T-helper 1 cell treated with Interleukin-12 subunit alpha and Interleukin-12 subunit beta and Interleukin-4 antibody, amounts not matched to agents 30 ng/mL and 1 ng/mL, for 36 hours (primary cell): ENCODE measurements around the gene EML4. TPM values are rescaled to one million over a fixed set of nuclear protein-coding genes. Genes with fewer than 3 reads are reported as not detected.

ENCODE experiments used
- intact Hi-C: fragments of 100-400 bp; cut with micrococcal nuclease; formaldehyde crosslinking; loops from one replicate; pipeline ENCODE4 v1.15.1; 2024
- total RNA-seq: library from RNA; stranded (reverse); gene quantifications from 2 replicates; pipeline ENCODE4 v1.2.3, GENCODE V29; 2022

EML4 gene
- total RNA-seq, 1 donor from 2014 or later, result 108 TPM

- intact Hi-C loops, result loop anchor here (5.0 kb wide), 1 partner anchor 58 kb away; no protein-coding TSS in a partner anchor
Measured at GRCh38 chr2:42249887-42250286, 80.7 kb downstream of the EML4 start.

- intact Hi-C loops, result no loop called here
Measured at GRCh38 chr2:42250925-42251324, 81.8 kb downstream of the EML4 start.

DNA sequence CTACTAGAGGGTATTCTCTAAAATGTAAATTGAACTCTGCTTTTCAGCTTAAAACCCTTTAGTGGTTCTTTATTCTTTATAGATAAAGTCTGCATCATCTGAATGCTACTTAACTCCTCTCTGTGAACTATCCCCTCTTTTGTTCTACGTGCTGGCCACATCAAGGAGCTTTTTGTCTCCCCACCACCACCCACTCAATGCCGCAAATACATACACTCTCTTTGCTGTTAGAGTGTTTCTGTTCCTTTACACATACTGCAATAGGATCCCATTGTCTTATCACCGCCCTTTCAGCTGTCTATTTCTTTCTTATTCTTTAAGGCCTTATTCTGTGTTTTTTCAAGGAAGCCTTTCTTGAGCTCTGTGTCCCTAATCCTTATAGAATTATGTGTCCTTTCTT, 83.3 kb downstream of the EML4 start:
- intact Hi-C loops, result no loop called here

DNA sequence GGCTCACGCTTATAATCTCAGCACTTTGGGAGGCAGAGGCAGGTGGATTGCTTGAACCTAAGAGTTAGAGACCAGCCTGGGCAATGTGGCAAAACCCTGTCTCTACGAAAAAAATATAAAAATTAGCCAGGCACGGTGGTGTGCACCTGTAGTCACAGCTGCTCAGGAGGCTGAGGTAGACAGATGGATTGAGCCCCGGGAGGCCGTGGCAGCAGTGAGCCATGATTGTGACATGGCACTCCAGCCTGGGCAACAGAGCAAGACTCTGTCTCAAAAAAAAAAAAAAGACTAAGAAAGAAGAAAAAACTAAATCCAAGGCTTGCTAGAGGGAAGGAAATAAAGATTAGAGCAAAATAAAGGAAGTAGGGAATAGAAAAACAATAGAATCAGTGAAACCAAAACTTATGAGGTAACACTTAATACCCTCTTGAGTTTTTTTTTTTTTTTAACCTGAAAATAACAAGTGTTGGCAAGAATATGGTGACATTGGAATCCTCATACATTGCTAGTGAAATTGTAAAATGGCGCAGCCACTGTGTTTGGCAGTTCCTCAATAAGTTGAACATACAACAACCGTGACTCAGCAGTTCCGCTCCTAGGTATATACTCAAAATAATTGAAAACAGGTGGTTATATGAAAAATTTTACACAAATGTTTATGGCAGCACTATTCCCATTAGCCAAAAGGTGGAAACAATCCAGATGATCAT, 85.2 kb downstream of the EML4 start:
- intact Hi-C loops, result no loop called here

- intact Hi-C loops, result loop anchor here (2.0 kb wide), 1 partner anchor 14 kb away; no protein-coding TSS in a partner anchor
Measured at GRCh38 chr2:42256505-42256904, 87.4 kb downstream of the EML4 start.

GRCh38 chr2:42261518-42262195, 92.5 kb downstream of the EML4 start:
- intact Hi-C loops, result no loop called here

DNA sequence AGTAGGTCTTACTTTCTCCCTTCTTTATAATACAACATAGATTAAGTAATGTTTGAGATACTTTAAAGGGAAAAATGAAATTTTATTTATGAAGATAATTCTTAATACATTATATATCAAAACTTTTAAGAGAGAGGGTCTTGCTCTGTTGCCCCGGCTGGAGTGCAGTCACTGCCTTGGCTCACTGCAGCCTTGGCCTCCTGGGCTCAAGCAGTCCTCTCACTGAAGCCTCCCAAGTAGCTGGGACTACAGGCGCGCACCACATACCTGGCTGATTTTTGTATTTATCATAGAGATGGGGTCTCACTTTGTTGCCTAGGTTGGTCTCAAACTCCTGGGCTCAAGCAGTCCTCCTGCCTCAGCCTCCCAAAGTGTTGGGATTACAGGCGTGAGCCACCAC, 97.1 kb downstream of the EML4 start:
- intact Hi-C loops, result no loop called here

GRCh38 chr2:42267530-42267929, 98.4 kb downstream of the EML4 start:
- intact Hi-C loops, result no loop called here

GRCh38 chr2:42268528-42269151, 99.5 kb downstream of the EML4 start:
- intact Hi-C loops, result no loop called here

GRCh38 chr2:42270757-42271156, 101.6 kb downstream of the EML4 start:
- intact Hi-C loops, result loop anchor here (2.0 kb wide), 1 partner anchor 14 kb away; no protein-coding TSS in a partner anchor

GRCh38 chr2:42271246-42271645, 102.1 kb downstream of the EML4 start:
- intact Hi-C loops, result loop anchor here (2.0 kb wide), 1 partner anchor 14 kb away; no protein-coding TSS in a partner anchor

DNA sequence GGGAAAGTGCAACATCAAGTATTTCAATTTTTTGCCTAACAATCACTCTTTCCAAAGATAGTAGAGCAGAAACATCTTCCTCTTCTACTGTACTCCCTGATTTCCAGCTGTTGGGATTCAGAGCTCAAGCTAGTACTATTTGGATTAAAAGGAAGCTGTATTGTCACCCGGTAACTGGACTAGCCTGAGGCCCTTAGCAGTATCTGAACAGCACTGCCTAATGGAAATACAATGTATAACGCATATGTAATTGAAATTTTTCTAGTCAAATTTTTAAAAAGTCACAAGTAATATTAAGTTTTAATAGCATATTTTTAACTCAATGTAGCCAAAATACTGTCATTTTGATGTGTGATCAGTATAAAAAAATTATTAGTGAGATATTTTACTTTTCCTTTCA, 105.7 kb downstream of the EML4 start:
- intact Hi-C loops, result no loop called here

DNA sequence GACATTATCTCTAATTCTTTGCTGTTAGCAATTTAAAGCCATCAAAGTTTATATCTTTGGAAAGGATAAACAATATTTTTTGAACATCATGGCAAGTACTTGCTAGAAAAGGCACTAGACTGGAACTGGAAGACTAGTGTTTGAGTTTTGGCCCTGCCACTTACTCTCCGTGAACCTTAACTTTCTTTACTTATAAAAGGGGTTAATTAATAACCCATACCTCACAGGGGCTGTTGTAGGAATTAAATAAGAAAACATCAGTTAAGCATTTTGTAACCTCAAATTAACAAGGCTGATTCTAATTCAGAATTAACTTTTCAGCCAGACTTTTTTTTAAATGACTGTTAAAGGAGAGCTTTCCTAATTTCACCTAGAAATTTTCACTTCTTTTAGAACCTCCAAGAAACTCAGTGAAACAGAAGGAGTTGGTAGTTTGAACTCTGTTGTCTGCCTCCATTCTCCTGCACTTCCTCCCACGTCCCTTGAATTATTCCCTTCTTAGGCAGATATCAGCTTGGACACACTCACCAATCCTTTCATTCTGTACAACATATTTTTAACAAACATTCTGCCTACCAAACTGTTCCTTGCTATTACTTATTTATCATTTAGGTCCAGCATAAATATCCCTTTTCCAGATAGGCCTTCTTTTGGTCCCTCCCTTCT, 112.4 kb downstream of the EML4 start:
- intact Hi-C loops, result no loop called here

GRCh38 chr2:42284019-42284418, 114.9 kb downstream of the EML4 start:
- intact Hi-C loops, result no loop called here

DNA sequence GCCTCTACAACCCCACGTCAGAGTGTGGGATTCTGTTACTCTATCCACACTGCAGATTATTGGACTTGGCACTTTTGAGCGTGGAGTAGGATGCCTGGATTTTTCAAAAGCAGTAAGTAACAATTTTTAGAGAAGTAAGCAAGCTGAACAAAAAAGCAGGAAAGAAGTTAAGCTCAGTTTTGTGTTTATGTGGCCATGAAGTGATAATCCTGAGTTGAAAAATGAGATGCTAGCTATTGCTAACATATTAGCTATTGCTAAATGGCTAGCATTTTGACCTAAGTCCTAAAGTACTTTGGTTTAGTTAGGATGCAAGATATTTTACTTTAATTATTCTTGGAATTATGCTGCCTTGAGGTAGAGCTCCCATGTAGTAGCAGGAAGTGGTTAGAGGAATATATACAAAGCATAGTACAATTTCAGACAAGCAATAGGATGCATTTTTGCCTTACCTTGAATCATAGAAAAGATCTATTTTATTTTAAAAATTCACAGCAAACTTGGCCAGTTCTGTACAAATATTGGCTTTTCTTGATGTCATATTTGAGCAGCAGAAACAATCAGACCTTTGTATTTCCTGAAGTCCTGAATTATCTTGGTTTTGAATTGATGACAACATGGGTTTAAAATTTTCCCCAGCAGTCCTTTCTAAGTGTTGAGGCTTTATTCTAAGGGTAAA, 117.3 kb downstream of the EML4 start:
- intact Hi-C loops, result no loop called here

- intact Hi-C loops, result loop anchor here (1.0 kb wide), 1 partner anchor 8 kb away; no protein-coding TSS in a partner anchor
Measured at GRCh38 chr2:42288811-42289210, 119.7 kb downstream of the EML4 start.

DNA sequence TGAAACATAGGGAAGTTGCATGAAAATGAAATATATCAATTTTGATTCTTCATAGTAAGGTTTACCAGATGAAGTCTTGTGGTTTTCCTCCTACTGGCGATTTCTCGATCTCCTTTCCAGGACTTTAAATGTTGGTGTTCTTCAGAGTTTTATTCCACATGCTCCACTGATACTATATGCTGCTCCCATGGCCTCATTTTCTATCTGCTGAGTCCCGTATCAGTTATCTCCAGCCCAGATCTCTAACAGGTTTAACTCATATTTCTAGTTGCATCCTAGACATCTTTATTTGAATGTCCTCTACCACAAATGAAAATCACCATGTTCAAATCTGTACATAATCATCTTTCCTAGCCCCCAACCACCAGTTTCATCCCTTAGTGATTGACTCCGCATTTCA, 120.1 kb downstream of the EML4 start:
- intact Hi-C loops, result no loop called here

DNA sequence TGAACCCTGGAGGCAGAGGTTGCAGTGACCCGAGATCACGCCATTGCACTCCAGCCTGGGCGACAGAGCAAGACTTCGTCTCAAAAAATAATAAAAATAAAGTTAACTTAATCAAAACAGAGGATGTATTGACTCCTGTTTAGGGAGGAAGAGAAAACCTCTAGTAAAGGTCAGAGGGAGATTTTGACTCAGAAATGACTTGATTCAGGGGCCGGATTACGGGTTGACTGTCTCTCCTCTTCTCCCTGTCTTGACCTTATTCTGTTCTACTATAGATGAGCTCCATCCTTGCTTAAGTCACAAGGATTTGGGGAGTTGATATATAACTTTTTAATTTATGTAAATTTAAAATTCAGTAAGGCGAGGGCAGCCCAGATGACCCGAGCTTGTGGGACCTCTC, 120.9 kb downstream of the EML4 start:
- intact Hi-C loops, result no loop called here

GRCh38 chr2:42293019-42293418, 123.9 kb downstream of the EML4 start:
- intact Hi-C loops, result no loop called here

DNA sequence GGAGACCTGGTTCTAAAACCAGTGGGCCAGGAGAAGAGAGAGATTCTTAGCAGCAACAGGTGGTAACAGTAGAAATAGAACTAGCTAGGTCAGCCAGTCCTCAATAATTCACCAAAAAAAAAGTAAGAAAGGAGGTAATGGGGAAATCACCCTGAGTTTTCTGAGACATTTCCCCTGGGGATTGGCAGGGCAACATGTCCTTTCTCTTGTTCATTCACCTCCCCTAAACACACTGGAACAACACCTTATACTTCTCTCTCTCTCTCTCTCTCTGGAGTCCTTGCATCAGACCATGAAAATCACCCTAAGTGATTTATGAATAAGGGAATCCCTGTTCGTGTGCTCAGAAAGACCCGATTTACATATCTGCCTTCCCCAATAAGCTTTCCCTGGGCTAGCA, 127.1 kb downstream of the EML4 start:
- intact Hi-C loops, result no loop called here

DNA sequence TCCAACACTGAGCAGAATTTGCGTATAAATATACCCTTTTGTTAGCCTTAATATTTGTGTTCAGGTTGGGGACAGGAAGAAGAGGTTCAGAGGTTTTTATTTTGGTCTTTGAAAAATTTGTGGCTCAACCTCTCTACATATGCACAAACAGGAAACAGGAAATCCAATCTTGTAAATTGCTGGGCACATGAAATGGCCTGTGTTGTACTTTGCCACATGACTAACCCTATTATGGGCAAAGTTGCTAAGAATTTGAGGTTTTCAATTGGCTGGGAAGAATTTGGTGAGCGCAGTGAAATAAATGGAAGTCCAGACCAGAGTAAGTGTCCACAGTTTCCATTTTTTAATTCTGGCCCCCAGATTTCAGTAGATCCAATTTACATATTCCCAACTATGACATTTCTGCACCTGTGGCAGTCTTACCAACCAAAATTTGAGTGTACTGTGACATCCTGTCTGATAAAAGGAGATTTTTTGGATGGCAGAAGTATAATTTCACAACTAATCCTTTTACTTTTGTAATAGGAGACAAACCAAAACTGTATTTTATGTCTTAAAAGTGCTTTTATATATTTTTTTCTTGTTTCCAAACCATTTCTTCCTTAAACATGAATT, 128.3 kb downstream of the EML4 start:
- intact Hi-C loops, result loop anchor here (1.0 kb wide), 3 partner anchors 8 to 64 kb away; partner anchors contain the start of gene COX7A2L
